Glutamatergic neuron (in vitro differentiated cells): ENCODE results near the gene GGCT. TPM values are rescaled to one million over a fixed set of nuclear protein-coding genes. Genes with fewer than 3 reads are reported as not detected.
A peak's percentile ranks its signal among the peaks of the same experiment; 100 is the strongest.

Experiments
- DNase-seq: peaks from one replicate; pipeline ENCODE4 v3.0.0; 2022
- H3K27ac Mint-ChIP-seq: one replicate; pipeline ENCODE4 v1.8.0; 2020; ENCODE audit warnings: mild to moderate bottlenecking, mixed read lengths, inconsistent platforms; ENCODE audit not compliant: unreplicated experiment
- H3K27me3 Mint-ChIP-seq: one replicate; pipeline ENCODE4 v1.8.0; 2020; ENCODE audit warnings: mild to moderate bottlenecking, moderate library complexity, mixed read lengths, inconsistent platforms; ENCODE audit not compliant: unreplicated experiment
- H3K36me3 Mint-ChIP-seq: one replicate; pipeline ENCODE4 v1.8.0; 2020; ENCODE audit warnings: mild to moderate bottlenecking, mixed read lengths, inconsistent platforms; ENCODE audit not compliant: unreplicated experiment
- H3K4me1 Mint-ChIP-seq: one replicate; pipeline ENCODE4 v1.8.0; 2020; ENCODE audit warnings: mild to moderate bottlenecking, low read depth, mixed read lengths, inconsistent platforms; ENCODE audit not compliant: unreplicated experiment
- H3K4me3 Mint-ChIP-seq: one replicate; pipeline ENCODE4 v1.8.0; 2020; ENCODE audit warnings: mild to moderate bottlenecking, mixed read lengths, inconsistent platforms; ENCODE audit not compliant: unreplicated experiment
- H3K9me3 Mint-ChIP-seq: one replicate; pipeline ENCODE4 v1.8.0; 2020; ENCODE audit warnings: mild to moderate bottlenecking, moderate library complexity, mixed read lengths, inconsistent platforms; ENCODE audit not compliant: unreplicated experiment
- total RNA-seq: library from RNA; stranded (reverse); fragmentation: NEBNext Ultra II Directional; extraction: Animal tissue kit (Norgen Biotek cat#: 25700); gene quantifications from one replicate; pipeline ENCODE4 v1.2.1, GENCODE V29; 2021; ENCODE audit not compliant: unreplicated experiment
- TF ChIP-seq, protein P1 (sequence below): fragments of 200-600 bp; sonication (generic); IDR thresholded peaks from one replicate; pipeline ENCODE4 v1.5.0; 2021; ENCODE audit not compliant: partially characterized antibody, unreplicated experiment

The GGCT gene
- total RNA-seq, 1 donor from 2014 or later, result 25.0 TPM

DNA sequence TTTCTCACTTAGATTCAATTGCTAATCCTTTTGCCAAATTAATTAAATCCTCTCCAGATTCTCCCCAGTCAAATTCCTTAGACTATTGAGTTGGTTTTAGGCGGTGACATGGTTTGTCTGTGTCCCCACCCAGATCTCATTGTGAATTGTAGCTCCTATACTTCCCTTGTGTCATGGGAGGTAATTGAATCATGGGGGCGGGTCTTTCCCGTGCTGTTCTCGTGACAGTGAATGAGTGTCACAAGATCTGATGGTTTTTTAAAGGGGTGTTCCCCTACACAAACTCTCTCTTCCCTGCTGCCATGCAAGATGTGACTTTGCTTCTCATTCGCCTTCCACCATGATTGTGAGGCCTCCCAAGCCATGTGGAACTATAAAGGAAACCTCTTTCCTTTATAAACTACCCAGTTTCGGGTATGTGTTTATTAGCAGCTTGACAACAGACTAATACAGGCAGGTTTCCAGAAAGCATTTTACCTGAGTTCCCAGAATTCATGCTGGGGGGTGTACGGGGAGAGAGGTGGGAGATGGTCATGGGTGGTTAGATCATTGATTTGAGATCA lies 45.4 kb upstream of the GGCT start:
- TF ChIP-seq, protein P1, sequence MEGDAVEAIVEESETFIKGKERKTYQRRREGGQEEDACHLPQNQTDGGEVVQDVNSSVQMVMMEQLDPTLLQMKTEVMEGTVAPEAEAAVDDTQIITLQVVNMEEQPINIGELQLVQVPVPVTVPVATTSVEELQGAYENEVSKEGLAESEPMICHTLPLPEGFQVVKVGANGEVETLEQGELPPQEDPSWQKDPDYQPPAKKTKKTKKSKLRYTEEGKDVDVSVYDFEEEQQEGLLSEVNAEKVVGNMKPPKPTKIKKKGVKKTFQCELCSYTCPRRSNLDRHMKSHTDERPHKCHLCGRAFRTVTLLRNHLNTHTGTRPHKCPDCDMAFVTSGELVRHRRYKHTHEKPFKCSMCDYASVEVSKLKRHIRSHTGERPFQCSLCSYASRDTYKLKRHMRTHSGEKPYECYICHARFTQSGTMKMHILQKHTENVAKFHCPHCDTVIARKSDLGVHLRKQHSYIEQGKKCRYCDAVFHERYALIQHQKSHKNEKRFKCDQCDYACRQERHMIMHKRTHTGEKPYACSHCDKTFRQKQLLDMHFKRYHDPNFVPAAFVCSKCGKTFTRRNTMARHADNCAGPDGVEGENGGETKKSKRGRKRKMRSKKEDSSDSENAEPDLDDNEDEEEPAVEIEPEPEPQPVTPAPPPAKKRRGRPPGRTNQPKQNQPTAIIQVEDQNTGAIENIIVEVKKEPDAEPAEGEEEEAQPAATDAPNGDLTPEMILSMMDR, result no peak
- peak overlapping the region; percentile 77 for H3K27ac Mint-ChIP-seq
- peaks cover 3% of the 10 kb centered on the region for H3K9me3 Mint-ChIP-seq
- H3K4me1 Mint-ChIP-seq, result peaks cover 36% of the 10 kb centered on the region
- H3K27me3 Mint-ChIP-seq, result peaks cover 5% of the 10 kb centered on the region
- H3K36me3 Mint-ChIP-seq, result peaks cover 7% of the 10 kb centered on the region
- H3K4me3 Mint-ChIP-seq, result peak overlapping the region; percentile 17
- peak; percentile 39 for DNase-seq

GRCh38 chr7:30548845-30549244 lies 44.2 kb upstream of the GGCT start:
- H3K36me3 Mint-ChIP-seq, result peaks cover 8% of the 10 kb centered on the region
- TF ChIP-seq, protein P1, result peak; percentile 91
- peaks cover 36% of the 10 kb centered on the region for H3K4me1 Mint-ChIP-seq

DNA sequence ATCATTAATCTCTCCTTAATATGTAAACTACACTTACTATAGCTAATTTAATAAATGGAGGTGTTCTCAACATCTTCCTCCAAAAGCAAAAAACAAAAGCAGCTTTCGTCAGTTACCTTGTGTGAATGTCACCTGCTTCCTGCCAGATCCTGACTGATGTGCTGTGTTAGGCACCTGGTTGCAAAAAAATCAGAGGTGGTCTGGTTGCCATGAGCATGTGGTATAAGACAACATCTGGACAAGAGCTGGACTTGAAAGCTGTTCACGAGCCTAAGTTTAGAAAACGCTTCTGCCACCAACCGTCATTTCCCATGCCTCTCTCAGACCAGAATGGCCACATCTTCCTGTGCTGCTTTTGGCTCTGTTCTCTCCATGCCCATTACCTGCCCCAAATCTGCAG lies 42.0 kb upstream of the GGCT start:
- Mint-ChIP-seq H3K4me3 (no peak overlapping the region), H3K27ac (no peak overlapping the region), H3K9me3 (peaks cover 3% of the 10 kb centered on the region), H3K27me3 (peaks cover 5% of the 10 kb centered on the region), H3K4me1 (peaks cover 26% of the 10 kb centered on the region), H3K36me3 (peaks cover 5% of the 10 kb centered on the region)
- TF ChIP-seq, protein P1, result no peak
- no peak for DNase-seq

More at GRCh38 chr7:30548845-30549244, 44.2 kb upstream of the GGCT start:
- peaks cover 3% of the 10 kb centered on the region for H3K9me3 Mint-ChIP-seq
- H3K27me3 Mint-ChIP-seq, result peaks cover 5% of the 10 kb centered on the region
- peak; percentile 80 for DNase-seq
- H3K4me3 Mint-ChIP-seq, result peak overlapping the region; percentile 2
- H3K27ac Mint-ChIP-seq, result peak overlapping the region; percentile 91

GRCh38 chr7:30545791-30546555 lies 41.3 kb upstream of the GGCT start:
- Mint-ChIP-seq H3K4me1 (peaks cover 23% of the 10 kb centered on the region), H3K4me3 (no peak overlapping the region)

More at GRCh38 chr7:30545791-30546555, 41.3 kb upstream of the GGCT start:
- no peak for DNase-seq
- Mint-ChIP-seq H3K27ac (peak overlapping the region; percentile 4), H3K9me3 (peaks cover 3% of the 10 kb centered on the region), H3K27me3 (peaks cover 5% of the 10 kb centered on the region), H3K36me3 (peaks cover 5% of the 10 kb centered on the region)
- TF ChIP-seq, protein P1, result no peak
